NCI-H774 (cell line): ENCODE measurements around the gene KHNYN.

Experiments used
- DNase-seq: peaks from one replicate; lab custom pipeline; 2025; lab: John Stamatoyannopoulos, UW

The KHNYN gene

DNA sequence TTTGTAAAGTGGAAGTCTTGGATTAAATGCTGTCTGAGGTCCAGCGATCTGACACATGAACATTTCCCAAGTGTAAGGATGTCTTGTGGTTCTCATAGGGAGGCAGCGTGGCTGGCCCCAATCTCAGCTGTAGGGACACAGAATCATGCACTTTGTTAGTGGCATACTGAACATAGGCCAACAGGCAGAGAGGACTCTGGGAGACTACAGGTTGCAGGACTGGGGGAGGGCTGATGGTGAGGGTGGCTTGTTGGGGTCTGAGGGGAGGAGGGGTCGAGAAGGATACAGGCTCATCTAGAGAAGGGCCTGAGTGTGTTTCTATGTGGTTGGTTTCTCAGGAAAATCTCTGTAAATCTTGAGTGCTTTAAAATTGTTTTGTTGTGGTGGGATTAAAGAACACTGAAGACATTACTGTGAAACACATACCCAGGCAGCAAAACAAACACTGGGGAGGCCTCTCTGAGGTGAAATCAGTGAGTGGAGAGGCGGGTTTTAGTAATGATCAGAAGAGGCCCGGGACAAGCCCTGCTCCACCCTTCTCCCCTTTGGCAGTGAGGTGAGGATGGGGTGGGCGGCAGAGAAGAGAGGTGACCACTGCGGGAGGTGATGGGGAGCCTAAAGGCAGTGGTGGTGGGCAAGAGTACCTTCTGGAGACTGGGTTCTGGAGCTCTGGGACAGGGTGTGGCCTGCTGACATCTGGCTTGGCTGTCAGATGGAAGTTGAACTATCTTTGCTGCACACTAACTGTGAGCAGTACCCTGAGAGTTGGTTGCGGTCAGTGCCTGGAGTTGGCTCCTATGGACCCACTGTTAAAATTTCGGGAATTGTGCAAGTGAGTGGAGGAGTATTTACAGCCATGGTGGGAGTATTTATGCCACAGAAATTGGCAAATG lies 27.7 kb upstream of the KHNYN start:
- no peak for DNase-seq

DNA sequence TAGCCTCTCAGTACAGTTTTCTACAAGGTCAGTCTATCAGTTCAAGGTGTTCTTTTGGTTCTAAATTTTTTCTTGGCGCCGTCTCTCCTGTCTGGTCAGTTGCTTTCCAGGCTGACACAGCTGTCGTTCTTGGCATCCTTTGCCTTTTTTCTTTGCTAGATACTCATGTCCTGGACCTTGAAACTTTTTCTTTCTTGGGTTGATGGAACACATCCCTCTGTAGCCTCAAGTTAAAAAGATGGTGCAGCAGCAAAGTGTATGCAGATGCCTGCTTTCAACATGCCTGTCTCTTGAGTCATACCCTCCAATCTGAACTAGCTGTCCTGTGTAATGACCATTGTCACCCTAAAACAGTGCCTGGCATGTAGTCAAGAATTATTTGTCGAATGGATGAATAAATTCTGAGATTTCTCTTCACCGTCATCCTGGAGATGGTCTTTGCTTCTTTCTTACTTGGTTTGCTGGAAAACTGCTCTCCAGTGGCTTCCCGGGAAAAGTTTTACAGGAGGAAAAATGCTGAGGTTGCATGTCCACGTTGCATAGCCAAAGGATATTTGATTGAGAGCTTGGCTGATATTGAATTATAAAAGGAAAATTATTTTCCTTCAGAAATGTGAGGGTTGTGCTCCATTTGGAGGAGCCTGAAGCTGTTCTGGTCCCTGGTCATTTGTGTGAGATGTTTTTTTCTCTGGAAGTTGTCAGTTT lies 26.3 kb upstream of the KHNYN start:
- DNase-seq: no peak

- no peak for DNase-seq
Measured at GRCh38 chr14:24404814-24405213, 24.9 kb upstream of the KHNYN start.

GRCh38 chr14:24406416-24406815 lies 23.3 kb upstream of the KHNYN start:
- DNase-seq: no peak

DNA sequence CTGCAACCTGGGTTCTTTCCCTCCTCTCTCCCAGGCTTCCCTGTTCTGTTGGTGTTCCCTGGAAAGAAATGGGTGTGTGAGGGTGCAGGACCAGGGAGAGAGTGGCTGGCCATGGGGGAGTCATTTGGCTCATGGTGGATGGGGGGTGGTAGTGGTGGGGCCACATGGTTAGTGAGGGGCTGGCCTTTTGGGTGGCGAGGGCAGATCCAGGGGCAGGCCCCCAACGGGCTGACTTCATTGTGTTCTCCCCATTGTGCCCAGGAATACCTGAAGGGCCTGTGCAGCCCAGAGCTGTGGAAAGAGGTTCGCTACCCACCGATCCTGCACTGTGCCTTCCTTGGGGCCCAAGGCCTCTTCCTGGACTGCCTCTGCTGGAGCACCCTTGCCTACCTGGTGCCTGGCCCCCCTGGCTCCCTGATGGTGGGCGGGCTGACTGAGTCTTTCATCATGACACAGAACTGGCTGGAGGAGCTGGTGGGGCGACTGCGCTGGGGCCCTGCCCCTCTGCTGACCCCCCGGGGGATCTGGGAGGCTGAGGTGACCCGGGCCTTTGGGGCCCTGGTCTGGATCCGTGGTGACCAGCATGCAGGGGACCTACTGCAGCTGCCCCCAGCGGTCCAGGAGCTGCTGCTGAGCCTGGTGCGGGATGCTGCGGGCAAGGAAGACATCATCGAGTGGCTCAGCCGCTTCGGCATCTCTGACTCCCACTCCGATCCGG lies 22.0 kb upstream of the KHNYN start:
- DNase-seq: no peak

- DNase-seq: no peak
Measured at GRCh38 chr14:24408764-24409163, 21.0 kb upstream of the KHNYN start.

DNA sequence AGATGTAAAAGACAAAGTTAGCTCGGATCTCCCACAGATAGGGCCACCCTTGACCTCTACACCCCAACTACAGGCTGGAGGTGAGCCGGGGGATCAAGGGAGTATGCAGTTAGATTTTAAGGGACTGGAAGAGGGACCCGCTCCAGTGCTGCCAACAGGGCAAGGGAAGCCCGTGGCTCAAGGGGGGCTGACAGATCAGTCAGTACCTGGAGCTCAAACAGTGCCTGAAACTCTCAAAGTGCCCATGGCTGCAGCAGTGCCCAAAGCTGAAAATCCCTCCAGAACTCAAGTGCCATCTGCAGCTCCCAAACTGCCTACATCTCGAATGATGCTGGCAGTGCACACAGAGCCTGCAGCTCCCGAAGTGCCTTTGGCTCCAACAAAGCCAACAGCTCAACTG lies 20.6 kb upstream of the KHNYN start:
- no peak for DNase-seq

GRCh38 chr14:24409956-24410355 lies 19.8 kb upstream of the KHNYN start:
- DNase-seq: no peak

DNA sequence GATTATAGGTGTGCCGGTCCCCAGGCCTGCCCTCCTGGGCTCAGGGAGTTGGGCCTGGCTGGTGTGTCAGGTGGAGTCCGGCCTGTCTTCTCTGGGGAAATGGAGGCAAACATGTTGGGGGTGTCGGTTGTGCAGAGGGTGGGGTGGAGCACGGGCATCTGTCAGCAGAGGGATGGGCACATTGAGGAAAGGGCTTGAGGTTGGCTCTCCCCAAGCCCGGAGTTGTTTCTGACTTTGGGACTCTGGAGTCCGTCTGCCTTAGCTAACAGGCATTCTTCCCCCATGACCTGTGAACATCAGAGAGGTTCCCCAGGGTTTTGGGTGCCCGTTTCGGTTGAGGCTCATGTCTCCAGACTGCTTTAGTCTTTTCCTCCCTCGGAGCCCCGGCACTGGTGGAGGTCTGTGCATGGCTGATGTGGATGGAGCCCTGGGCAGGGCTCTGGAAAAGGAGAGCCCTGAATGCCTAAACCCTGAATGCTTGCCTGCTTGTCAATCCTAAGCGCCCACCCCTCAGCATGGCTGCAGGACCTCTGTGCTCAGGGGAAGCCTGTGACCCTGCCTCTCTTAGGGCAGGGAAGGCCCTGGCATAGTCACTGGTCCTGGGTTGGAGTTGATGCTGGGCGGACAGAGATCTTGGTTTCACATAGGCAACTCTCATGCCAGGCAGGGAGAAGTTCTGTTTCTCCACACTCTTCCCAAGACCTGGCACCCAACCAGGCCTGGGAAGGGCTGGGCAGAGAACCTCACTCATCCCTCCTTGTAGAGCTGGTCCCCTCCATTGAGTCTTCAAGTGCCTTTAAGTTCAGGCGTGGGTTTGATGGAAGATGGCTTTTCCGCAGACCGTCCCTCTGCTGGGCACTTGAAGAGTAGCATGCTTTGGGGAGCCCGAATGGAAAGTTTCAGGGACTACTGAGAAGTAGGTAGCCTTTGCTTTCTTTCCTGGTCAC lies 18.0 kb upstream of the KHNYN start:
- no peak for DNase-seq

DNA sequence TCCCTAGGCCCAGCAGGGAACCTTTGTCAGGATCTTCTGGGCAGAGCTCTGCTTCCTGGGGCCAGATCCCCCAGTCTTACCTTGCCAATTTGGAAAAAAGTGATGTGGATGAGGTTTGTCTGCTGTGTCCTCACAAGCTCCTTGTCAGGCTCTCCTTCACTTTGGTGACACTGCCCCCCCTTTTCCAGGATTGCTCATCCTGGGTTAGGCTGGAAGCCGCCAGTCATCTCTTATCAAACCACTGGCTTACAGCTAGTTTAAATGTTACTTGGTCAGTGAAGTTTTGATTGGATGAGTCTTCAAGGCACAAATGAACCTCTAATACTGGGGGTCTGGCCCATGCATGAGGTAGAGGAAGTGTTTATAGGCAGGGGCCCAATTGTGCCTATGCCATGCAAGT lies 15.7 kb upstream of the KHNYN start:
- no peak for DNase-seq

DNA sequence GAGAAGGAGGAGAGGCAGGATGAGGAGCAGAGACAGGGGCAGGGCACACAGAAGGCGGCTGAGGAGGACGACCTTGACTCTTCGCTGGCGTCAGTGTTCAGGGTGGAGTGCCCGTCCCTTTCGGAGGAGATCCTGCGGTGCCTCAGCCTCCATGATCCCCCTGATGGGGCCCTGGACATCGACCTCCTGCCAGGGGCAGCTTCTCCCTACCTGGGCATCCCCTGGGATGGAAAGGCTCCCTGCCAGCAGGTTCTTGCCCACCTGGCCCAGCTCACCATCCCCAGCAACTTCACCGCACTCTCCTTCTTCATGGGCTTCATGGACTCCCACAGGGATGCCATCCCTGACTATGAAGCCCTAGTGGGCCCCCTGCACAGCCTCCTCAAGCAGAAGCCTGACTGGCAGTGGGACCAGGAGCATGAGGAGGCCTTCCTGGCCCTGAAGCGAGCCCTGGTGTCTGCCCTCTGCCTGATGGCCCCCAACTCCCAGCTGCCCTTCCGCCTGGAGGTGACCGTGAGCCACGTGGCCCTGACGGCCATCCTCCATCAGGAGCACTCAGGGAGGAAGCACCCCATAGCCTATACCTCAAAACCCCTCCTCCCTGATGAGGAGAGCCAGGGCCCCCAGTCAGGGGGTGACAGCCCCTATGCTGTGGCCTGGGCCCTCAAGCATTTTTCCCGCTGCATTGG lies 14.9 kb upstream of the KHNYN start:
- DNase-seq: no peak

GRCh38 chr14:24415421-24416253 lies 14.1 kb upstream of the KHNYN start:
- no peak for DNase-seq

DNA sequence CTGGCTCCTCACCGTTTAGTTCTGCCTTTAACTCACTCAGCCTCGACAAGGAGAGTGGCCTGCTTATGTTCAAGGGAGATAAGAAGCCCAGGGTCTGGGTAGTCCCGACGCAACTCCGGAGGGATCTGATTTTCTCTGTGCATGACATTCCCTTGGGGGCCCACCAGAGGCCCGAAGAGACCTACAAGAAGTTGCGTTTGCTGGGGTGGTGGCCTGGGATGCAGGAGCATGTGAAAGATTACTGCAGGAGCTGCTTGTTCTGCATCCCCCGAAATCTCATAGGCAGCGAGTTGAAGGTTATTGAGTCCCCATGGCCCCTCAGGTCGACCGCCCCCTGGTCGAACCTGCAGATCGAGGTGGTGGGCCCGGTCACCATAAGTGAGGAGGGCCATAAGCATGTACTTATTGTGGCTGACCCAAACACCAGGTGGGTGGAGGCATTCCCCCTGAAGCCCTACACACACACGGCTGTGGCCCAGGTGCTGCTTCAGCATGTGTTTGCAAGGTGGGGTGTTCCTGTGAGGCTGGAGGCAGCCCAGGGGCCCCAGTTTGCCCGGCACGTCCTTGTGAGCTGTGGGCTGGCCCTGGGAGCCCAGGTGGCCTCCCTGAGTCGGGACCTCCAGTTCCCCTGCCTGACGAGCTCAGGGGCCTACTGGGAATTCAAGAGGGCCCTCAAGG lies 13.4 kb upstream of the KHNYN start:
- DNase-seq: no peak

- DNase-seq: no peak
Measured at GRCh38 chr14:24416932-24417619, 12.7 kb upstream of the KHNYN start.

DNA sequence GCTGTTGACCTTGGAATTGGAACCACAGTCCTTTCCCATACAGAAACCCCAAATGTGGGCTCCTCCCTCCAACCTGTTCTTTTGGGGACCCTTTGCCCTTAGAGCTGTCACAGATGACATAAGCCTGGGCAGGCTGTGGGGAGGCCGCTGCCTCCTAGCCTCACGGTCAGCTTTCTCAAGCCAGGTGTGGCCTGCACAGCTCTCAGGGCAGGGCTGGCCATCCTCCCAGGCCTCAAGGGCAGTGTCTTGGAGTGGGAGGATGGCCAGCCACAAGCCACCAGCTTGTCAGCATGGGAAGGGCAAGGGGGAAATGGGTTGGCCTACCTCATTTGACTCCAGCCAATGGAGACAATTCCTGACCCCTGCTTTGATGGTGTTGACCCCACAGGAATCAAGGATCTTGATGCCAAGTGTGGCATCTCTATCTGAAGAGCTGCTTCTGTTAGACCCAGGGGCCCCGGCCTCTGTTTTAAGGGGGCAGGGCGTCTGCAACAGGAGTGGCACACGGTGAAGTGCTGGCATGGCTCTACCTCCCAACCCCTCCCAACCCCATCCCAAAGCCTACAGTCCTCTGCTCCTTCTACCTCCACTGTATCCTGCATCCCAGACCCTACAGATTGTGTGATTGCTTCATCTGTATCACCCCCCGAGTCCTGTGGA lies 11.8 kb upstream of the KHNYN start:
- DNase-seq: no peak

DNA sequence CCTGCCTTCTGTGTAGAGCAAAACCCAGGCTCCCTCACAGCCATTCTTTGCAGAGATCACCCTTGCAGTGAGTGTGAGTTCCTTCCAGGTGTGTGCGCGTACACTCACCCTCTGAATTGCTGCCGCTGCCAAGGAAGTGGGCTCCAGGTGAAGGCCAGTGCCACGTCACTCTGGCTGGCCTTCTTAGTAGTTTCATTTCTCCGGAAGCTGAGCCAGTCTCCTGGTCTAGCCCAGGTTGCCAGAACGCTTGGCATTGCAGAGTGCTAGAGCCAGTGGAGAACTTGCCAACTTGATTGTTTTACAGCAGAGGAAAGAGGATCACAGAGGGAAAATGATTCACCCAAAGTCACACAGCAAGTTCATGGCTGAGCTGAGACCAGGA lies 11.3 kb upstream of the KHNYN start:
- DNase-seq: no peak

- no peak for DNase-seq
Measured at GRCh38 chr14:24422261-24422660, 7.5 kb upstream of the KHNYN start.
